OCI-LY1 (cell line): ENCODE data around the gene AHCY.

ENCODE experiments used
- EZH2 ChIP-seq: fragments of 200-600 bp; sonication (generic), shearing (Covaris generic); IDR thresholded peaks from 2 replicates; pipeline ENCODE4 v1.8.0; 2017; ENCODE audit warnings: borderline replicate concordance, mixed run types, mild to moderate bottlenecking, antibody characterized with exemption, low read length, moderate library complexity, mixed read lengths
- TF ChIP-seq, protein P1 (sequence below): fragments of 200-600 bp; sonication (generic), shearing (Covaris generic); IDR thresholded peaks from 2 replicates; pipeline ENCODE4 v1.5.1; 2017; ENCODE audit warnings: mild to moderate bottlenecking, antibody characterized with exemption, low read length, moderate library complexity, mixed read lengths

DNA sequence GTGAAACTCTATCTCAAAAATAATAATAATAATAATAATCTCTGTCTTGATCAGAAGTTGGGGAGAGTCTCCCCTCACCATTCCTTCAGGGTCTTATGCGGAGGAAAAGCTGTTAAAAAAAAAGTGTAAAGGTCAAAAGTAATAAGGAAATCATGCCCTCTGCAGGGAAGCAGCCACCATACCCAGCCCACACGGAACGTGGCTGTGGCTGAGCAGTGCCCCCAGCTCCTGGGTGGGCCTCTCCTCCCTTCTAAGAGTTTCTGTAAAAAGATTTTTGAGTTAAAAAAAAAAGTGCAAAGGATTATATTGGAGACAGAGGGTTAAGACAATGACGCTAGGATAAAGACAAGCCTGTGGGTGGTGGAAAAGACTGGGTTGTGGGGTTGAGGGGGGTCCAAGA, 30.6 kb upstream of the AHCY start:
- no peak for TF ChIP-seq EZH2
- TF ChIP-seq, protein P1, sequence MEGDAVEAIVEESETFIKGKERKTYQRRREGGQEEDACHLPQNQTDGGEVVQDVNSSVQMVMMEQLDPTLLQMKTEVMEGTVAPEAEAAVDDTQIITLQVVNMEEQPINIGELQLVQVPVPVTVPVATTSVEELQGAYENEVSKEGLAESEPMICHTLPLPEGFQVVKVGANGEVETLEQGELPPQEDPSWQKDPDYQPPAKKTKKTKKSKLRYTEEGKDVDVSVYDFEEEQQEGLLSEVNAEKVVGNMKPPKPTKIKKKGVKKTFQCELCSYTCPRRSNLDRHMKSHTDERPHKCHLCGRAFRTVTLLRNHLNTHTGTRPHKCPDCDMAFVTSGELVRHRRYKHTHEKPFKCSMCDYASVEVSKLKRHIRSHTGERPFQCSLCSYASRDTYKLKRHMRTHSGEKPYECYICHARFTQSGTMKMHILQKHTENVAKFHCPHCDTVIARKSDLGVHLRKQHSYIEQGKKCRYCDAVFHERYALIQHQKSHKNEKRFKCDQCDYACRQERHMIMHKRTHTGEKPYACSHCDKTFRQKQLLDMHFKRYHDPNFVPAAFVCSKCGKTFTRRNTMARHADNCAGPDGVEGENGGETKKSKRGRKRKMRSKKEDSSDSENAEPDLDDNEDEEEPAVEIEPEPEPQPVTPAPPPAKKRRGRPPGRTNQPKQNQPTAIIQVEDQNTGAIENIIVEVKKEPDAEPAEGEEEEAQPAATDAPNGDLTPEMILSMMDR: no peak
